ENCODE data around the gene NTN1.

The NTN1 gene

DNA sequence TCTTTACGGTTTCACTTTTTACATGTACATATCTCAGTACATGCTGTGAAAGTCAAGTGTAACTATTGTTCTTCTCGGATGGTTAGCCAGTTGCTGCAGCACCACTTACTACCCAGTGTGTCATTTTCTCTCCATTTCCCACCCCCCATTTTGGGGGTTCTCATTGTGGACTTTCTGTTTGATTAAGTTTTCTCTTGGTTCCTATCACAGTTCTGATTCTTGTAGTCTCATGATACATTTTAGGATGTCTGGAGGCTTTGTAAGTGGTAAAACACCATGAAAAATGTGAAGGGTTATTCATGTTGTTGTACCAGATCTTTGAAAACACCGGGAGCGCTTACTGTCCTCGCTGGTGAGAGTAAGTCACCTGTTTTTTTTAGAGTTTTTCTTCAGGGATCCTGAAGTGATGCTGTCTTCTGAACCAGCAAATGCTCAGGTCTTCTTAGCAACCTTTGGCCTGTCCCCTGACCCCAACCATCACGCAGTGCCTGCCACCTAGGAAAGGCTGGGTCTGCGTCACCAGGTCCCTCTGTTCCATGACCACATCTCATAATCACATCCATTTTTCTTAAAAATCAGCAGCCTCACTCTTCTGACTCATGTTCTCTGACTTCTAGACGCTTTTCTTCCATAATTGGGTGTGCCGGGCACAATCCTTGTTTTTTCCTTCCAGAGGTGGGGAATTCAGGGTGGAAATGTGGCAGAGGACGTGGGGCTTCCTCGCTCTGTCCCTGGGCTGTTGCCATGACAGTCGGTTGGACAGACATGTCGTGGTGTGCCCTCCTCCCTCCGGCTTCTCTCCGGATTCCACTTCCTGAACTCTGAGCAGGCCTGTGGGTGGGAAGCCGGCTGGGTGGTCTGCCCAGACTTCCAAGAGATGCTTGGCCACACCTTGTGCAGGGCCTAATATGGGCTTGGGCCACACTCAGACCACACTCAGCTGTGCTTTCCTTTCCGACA, 102.6 kb downstream of the NTN1 start:
- H3K9me3 ChIP-seq, result no peaks in the 10 kb centered on the region
- no peaks in the 10 kb centered on the region for H3K36me3 ChIP-seq
- H3K4me1 ChIP-seq, result no peaks in the 10 kb centered on the region
- no peak overlapping the region for H3K4me3 ChIP-seq (ENCODE audit: low read depth, low read length)
- no peaks in the 10 kb centered on the region for H3K27me3 ChIP-seq
- TF ChIP-seq, protein P1, sequence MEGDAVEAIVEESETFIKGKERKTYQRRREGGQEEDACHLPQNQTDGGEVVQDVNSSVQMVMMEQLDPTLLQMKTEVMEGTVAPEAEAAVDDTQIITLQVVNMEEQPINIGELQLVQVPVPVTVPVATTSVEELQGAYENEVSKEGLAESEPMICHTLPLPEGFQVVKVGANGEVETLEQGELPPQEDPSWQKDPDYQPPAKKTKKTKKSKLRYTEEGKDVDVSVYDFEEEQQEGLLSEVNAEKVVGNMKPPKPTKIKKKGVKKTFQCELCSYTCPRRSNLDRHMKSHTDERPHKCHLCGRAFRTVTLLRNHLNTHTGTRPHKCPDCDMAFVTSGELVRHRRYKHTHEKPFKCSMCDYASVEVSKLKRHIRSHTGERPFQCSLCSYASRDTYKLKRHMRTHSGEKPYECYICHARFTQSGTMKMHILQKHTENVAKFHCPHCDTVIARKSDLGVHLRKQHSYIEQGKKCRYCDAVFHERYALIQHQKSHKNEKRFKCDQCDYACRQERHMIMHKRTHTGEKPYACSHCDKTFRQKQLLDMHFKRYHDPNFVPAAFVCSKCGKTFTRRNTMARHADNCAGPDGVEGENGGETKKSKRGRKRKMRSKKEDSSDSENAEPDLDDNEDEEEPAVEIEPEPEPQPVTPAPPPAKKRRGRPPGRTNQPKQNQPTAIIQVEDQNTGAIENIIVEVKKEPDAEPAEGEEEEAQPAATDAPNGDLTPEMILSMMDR (IDR thresholded peaks at IDR 0.05; ENCODE audit: low read depth, low read length), result no peak
- no peak for DNase-seq

DNA sequence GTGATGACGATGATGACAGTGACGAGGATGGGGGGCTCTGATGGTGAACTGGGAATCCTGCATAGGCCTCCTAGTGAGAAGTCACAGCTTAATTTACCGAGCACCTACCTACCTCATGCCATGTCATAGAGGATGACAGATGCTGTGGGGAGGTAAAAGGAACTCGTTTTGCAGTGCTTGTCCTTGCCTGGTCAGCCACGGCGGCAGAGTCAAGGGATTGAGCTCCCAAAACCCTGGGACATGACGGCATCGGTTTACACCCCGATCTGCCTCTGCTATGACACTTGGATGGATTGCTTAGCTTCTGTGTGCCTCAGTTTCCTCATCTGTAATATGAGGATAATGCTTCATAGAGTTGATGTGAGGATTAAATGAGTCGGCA, 103.2 kb downstream of the NTN1 start:
- no peaks in the 10 kb centered on the region for H3K27me3 ChIP-seq
- H3K36me3 ChIP-seq, result no peaks in the 10 kb centered on the region
- TF ChIP-seq, protein P1 (IDR thresholded peaks at IDR 0.05; ENCODE audit: low read depth, low read length), result no peak

DNA sequence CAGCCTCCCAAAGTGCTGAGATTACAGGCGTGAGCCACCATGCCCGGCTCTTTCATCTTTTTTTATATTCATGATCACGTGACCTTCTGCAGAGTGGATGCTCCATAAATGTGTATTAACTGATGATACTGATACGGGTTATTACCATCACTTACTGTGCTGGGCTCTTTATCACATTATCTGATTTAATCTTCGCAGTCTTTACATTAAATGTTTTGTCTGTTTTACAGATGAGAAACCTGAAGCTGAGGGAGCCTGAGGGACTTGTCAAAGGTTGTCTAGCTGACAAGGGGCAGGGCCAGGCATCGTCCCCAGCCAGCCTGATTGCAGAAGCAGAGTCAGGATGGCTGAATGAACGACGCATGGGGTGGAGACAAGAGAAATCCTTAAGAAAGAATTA, 104.4 kb downstream of the NTN1 start:
- Histone ChIP-seq H3K27me3 (no peaks in the 10 kb centered on the region), H3K4me1 (no peaks in the 10 kb centered on the region), H3K36me3 (no peaks in the 10 kb centered on the region), H3K9me3 (no peaks in the 10 kb centered on the region), H3K4me3 (ENCODE audit: low read depth, low read length) (no peak overlapping the region)
- TF ChIP-seq, protein P1 (IDR thresholded peaks at IDR 0.05; ENCODE audit: low read depth, low read length), result no peak
- no peak for DNase-seq

More for the DNA sequence above, 103.2 kb downstream of the NTN1 start:
- Histone ChIP-seq H3K9me3 (no peaks in the 10 kb centered on the region), H3K4me1 (no peaks in the 10 kb centered on the region), H3K4me3 (ENCODE audit: low read depth, low read length) (no peak overlapping the region)
- no peak for DNase-seq

DNA sequence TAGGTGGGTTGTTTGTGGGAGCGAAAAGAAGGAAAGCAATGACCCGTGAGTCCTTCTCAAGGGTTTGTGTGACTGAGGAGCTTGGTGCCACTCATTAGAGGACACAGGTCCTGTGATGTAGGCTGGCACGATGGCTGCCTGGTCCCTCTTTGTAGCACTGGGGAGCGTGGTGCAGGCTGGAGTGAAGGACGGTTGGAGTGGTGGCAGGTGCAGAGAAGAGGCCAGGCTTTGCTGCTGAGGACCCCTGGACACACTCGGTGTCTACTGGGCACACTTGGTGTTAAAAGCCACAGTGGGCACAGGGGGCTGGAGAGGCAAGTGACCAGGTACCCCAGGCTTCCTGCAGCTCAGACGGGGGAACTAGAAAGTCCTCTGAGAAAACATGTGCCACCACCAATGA, 106.0 kb downstream of the NTN1 start:
- Histone ChIP-seq H3K36me3 (no peaks in the 10 kb centered on the region), H3K9me3 (no peaks in the 10 kb centered on the region), H3K4me1 (no peaks in the 10 kb centered on the region), H3K27me3 (no peaks in the 10 kb centered on the region), H3K4me3 (ENCODE audit: low read depth, low read length) (no peak overlapping the region)
- DNase-seq, result no peak
- TF ChIP-seq, protein P1 (IDR thresholded peaks at IDR 0.05; ENCODE audit: low read depth, low read length), result no peak

DNA sequence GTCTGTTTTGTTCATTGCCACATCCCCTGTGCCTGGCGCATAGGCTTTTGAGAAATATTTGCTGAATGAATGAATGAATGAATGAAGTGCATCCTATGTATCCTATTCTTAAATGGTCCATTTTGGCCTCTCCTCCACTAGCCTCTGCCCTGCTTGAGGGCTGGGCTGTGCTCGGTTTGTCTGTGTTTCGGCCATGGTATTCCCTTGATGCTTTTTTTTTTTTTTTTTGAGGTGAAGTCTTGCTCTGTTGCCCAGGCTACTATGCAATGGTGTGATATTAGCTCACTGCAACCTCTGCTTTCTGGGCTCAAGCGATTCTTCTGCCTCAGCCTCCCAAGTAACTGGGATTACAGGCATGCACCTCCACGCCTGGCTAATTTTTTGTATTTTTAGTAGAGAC, 110.1 kb downstream of the NTN1 start:
- H3K4me3 ChIP-seq (ENCODE audit: low read depth, low read length), result no peak overlapping the region
- no peaks in the 10 kb centered on the region for H3K27me3 ChIP-seq
- TF ChIP-seq, protein P1 (IDR thresholded peaks at IDR 0.05; ENCODE audit: low read depth, low read length), result no peak
- H3K9me3 ChIP-seq, result no peaks in the 10 kb centered on the region
- H3K36me3 ChIP-seq, result no peaks in the 10 kb centered on the region
- no peak for DNase-seq
- H3K4me1 ChIP-seq, result no peaks in the 10 kb centered on the region

DNA sequence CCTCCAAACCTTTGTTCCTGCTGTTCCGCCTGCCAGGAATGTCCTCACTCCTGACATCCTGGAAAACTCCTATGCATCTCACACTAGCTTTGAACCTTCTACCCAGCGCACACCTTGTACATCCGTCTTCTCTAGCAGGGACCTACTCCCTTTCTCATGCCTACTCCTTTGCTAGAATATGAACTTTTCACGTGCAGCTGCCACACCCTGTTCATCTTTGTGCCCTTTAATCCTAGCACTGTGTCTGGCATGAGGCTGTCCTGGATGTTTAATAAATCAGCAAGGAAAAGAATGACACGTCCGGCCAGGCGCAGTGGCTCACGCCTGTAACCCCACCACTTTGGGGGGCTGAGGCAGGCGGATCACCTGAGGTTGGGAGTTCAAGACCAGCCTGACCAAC, 111.0 kb downstream of the NTN1 start:
- TF ChIP-seq, protein P1 (IDR thresholded peaks at IDR 0.05; ENCODE audit: low read depth, low read length), result no peak
- Histone ChIP-seq H3K27me3 (no peaks in the 10 kb centered on the region), H3K4me3 (ENCODE audit: low read depth, low read length) (no peak overlapping the region), H3K4me1 (no peaks in the 10 kb centered on the region), H3K36me3 (no peaks in the 10 kb centered on the region), H3K9me3 (no peaks in the 10 kb centered on the region)
- no peak for DNase-seq

All from BE2C (cell line).